ENCODE results near the gene PEPD.

GRCh38 chr19:33564836-33565338 lies 43.3 kb upstream of the PEPD start:
- TF ChIP-seq, protein P1, sequence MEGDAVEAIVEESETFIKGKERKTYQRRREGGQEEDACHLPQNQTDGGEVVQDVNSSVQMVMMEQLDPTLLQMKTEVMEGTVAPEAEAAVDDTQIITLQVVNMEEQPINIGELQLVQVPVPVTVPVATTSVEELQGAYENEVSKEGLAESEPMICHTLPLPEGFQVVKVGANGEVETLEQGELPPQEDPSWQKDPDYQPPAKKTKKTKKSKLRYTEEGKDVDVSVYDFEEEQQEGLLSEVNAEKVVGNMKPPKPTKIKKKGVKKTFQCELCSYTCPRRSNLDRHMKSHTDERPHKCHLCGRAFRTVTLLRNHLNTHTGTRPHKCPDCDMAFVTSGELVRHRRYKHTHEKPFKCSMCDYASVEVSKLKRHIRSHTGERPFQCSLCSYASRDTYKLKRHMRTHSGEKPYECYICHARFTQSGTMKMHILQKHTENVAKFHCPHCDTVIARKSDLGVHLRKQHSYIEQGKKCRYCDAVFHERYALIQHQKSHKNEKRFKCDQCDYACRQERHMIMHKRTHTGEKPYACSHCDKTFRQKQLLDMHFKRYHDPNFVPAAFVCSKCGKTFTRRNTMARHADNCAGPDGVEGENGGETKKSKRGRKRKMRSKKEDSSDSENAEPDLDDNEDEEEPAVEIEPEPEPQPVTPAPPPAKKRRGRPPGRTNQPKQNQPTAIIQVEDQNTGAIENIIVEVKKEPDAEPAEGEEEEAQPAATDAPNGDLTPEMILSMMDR (IDR thresholded peaks at IDR 0.05), result no peak
- no peak for TF ChIP-seq ZFX (IDR thresholded peaks at IDR 0.05; ENCODE audit: borderline replicate concordance)
